ENCODE results near the gene GPA33. TPM values are rescaled to one million over a fixed set of nuclear protein-coding genes. Genes with fewer than 3 reads are reported as not detected.

GPA33 gene
- total RNA-seq, 2 donors from 2014 or later: not detected

DNA sequence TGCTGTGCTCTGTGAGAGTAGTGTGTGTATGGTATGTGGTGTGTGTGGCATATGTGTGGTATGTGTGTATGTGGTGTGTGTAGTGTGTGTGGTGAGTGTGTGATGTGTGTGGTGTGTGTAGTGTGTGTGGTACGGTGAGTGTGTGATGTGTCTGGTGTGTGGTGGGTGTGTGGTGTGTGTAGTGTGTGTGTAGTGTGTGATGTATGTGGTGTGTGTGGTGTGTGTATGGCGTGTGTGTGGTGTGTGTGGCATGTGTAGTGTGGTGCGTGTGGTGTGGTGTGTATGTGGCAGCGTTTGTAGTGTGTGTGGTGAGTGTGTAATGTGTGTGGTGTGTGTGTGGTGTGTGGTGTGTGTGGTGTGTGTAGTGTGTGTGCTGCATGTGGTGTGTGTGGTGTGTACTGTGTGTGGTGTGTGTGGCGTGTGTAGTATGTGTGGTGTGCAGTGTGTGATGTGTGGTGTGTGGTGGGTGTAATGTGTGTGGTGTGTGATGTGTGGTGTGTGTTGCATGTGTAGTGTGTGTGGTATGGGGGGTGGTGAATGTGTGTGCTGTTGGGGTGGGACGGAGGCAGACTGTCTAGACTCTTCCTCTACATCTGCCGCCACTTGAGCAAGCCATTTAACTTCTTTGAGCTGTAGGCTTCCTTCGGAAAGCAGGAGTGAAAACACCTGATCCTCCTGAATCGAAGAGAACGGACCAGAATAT, 33.5 kb downstream of the GPA33 start:
- intact Hi-C loops (cut with DNase I): loop anchor here (2.0 kb wide), 1 partner anchor 148 kb away; no protein-coding TSS in a partner anchor
- no peaks in the 10 kb centered on the region for H3K4me1 ChIP-seq (replicated peaks)

DNA sequence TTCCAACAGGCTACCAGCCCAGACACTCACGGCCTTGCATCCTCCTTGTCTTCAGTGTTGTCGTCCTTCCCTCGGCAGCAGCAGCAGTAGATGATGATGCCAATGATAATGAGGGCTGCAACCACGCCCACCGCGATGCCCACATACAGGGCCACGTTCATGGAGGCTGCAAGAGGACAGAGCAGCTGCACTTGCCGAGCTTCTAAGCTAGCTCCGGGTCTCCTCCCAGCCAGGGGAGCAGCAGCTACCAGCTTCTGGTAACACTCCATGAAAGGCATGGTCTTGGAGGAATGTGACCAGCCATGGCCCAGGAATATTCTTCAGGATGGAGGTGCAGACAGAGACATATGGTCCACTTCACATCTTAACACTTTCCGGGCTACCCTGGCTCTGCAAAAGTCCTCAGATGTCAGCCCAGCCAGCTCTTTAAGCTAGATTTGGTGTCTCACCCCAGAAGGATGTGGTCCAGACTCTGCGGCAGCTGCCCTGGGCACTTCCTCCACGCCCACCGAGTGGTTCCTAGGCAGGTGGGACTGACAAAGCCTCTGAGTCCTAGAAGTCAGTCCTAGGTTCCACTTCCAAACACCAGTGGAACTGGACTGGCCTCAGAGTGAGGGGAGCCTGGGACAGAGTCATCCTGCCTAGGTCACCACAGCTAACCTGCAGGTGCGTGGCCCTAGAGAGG, 35.1 kb downstream of the GPA33 start:
- intact Hi-C loops (cut with DNase I): no loop called here
- 89% methylated on average over 14 of the region's 14 CpGs for WGBS
- TF ChIP-seq, protein P1, sequence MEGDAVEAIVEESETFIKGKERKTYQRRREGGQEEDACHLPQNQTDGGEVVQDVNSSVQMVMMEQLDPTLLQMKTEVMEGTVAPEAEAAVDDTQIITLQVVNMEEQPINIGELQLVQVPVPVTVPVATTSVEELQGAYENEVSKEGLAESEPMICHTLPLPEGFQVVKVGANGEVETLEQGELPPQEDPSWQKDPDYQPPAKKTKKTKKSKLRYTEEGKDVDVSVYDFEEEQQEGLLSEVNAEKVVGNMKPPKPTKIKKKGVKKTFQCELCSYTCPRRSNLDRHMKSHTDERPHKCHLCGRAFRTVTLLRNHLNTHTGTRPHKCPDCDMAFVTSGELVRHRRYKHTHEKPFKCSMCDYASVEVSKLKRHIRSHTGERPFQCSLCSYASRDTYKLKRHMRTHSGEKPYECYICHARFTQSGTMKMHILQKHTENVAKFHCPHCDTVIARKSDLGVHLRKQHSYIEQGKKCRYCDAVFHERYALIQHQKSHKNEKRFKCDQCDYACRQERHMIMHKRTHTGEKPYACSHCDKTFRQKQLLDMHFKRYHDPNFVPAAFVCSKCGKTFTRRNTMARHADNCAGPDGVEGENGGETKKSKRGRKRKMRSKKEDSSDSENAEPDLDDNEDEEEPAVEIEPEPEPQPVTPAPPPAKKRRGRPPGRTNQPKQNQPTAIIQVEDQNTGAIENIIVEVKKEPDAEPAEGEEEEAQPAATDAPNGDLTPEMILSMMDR (IDR thresholded peaks at IDR 0.05): no peak
- TF ChIP-seq POLR2AphosphoS5 (IDR thresholded peaks at IDR 0.05) (no peak), POLR2A (IDR thresholded peaks at IDR 0.05) (no peak)
- Histone ChIP-seq H3K36me3 (no peaks in the 10 kb centered on the region), H3K27me3 (replicated peaks; ENCODE audit: insufficient read depth) (no peaks in the 10 kb centered on the region), H3K27ac (no peak overlapping the region), H3K4me1 (replicated peaks) (no peaks in the 10 kb centered on the region), H3K9me3 (no peaks in the 10 kb centered on the region), H3K4me3 (no peak overlapping the region)
- DNase-seq (ENCODE audit: low spot score): no peak

More for the DNA sequence above, 33.5 kb downstream of the GPA33 start:
- 51% methylated on average over 10 of the region's 10 CpGs for WGBS
- H3K27ac ChIP-seq: no peak overlapping the region
- no peaks in the 10 kb centered on the region for H3K27me3 ChIP-seq (replicated peaks; ENCODE audit: insufficient read depth)
- H3K36me3 ChIP-seq: no peaks in the 10 kb centered on the region
- TF ChIP-seq, protein P1 (IDR thresholded peaks at IDR 0.05): no peak
- TF ChIP-seq POLR2AphosphoS5 (IDR thresholded peaks at IDR 0.05) (no peak), POLR2A (IDR thresholded peaks at IDR 0.05) (no peak)
- H3K9me3 ChIP-seq: no peaks in the 10 kb centered on the region
- no peak overlapping the region for H3K4me3 ChIP-seq
- no peak for DNase-seq (ENCODE audit: low spot score)

DNA sequence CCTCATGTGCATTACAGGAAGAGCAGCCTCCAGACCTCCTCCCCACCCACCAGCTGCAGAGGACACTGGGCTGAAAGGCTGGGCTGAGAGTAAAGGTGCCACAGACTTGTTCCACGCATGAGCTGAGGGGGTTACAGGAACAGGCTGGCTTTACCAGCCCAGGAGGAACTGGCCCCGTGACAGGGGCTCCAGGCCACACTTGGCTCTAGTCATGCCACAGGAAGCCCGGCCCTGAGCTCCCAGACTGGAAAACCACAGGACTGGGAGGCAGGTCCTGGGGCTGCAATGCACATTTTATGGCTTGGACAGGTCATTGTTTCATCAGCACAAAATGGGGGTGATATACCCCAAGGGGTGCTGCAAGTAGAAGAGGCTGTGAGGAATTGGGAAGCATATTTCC, 35.6 kb downstream of the GPA33 start:
- no peaks in the 10 kb centered on the region for H3K27me3 ChIP-seq (replicated peaks; ENCODE audit: insufficient read depth)
- WGBS: 76% methylated on average over 3 of the region's 3 CpGs
- no peak overlapping the region for H3K27ac ChIP-seq
- H3K4me3 ChIP-seq: no peak overlapping the region
- H3K4me1 ChIP-seq (replicated peaks): no peaks in the 10 kb centered on the region
- TF ChIP-seq POLR2A (IDR thresholded peaks at IDR 0.05) (no peak), POLR2AphosphoS5 (IDR thresholded peaks at IDR 0.05) (no peak)
- TF ChIP-seq, protein P1 (IDR thresholded peaks at IDR 0.05): no peak
- intact Hi-C loops (cut with DNase I): no loop called here
- no peaks in the 10 kb centered on the region for H3K9me3 ChIP-seq
- no peak for DNase-seq (ENCODE audit: low spot score)
- no peaks in the 10 kb centered on the region for H3K36me3 ChIP-seq

DNA sequence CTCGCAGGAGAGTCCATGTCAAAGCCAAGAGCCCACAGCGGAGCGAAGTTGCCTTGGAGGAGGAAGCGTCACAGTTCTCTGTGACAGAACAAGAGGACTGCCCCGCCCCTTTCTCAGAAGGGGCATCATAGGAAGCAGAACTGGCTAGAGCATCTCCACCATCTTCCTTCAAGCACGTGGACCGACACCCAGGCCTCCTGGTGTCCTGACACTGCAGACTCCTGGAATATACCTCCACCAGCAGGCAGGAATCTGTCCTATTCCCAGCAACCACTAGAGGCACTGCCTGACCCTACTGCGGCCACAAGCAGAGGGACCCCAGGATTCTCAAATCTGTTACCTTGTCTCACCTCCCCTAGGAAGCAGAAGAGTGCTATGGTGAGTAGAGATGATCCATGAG, 37.8 kb downstream of the GPA33 start:
- H3K27ac ChIP-seq: no peak overlapping the region
- DNase-seq (ENCODE audit: low spot score): no peak
- no peaks in the 10 kb centered on the region for H3K36me3 ChIP-seq
- WGBS: 91% methylated on average over 8 of the region's 8 CpGs
- no peaks in the 10 kb centered on the region for H3K27me3 ChIP-seq (replicated peaks; ENCODE audit: insufficient read depth)
- H3K4me1 ChIP-seq (replicated peaks): no peaks in the 10 kb centered on the region
- H3K4me3 ChIP-seq: no peak overlapping the region
- H3K9me3 ChIP-seq: no peaks in the 10 kb centered on the region
- TF ChIP-seq, protein P1 (IDR thresholded peaks at IDR 0.05): peak in 1 of 4 experiments; percentile 18
- TF ChIP-seq POLR2A (IDR thresholded peaks at IDR 0.05) (no peak), POLR2AphosphoS5 (IDR thresholded peaks at IDR 0.05) (no peak)
- intact Hi-C loops (cut with DNase I): no loop called here
